ENCODE results near the gene TMEM273.

The TMEM273 gene, protein sequence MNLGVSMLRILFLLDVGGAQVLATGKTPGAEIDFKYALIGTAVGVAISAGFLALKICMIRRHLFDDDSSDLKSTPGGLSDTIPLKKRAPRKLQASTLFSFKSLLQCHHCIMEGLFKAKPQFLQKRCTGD

DNA sequence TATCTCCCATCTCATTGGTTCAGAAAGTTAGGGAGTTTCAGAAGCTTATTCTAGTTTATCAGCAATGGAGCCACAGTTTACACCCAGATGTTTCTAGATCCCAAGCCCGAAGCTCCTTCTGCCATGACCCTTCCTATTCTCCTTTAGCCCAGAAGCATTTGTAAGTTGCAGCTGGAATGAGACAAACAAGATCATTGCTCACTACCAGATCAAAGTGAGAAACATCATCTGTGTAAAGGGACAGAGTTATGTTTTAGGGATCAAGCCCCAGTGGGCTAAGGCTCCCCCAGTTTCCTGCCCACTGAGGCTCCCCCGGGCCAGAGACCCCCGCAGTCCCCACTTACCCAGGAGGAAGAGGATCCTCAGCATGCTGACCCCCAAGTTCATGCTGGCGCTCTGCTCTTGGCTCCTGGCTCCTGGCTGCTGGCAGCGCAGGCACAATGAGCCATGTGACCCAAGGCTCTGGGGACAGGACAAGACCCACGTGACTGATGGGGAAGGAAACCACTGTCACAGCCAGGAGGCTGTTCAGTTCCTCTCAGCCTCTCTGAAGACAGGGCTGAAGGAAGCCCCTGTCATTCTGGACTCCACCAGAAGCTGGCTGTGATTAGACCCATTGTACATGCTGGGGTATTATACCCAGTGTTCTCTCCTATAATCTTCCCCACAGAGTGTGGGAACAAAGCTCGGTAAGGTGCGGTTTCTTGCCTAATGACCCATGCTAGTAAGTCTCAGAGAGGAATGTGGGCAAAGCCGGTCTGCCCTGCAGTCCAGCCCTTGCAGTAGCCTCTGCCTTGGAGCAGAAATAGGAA is at the start of gene TMEM273:
TSS of gene TMEM273 (minus strand) at position 442 of the 812 bp plus-strand sequence. CDS start at position 387, 55 bp downstream.
- peak; percentile 75 for DNase-seq

DNA sequence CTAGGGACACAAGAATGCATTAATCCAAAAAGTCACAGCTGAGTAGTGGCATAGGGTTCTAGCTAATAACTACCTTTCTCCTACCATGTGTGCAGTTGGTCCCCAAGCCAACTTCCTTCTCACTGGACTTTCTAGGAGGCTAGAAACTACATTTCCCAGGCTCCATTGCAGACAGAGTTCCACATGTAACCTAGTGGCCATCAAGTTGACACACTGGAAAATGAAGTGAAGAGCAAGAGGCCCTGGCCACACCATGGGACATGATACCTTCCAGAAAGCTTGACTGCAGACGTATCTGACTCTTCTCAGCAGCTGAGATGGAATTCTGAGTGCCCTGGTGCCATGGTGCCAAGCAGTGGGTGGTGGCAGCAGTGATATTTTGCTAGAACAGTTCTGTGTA is 49.8 kb upstream of the TMEM273 start:
- no peak for DNase-seq

DNA sequence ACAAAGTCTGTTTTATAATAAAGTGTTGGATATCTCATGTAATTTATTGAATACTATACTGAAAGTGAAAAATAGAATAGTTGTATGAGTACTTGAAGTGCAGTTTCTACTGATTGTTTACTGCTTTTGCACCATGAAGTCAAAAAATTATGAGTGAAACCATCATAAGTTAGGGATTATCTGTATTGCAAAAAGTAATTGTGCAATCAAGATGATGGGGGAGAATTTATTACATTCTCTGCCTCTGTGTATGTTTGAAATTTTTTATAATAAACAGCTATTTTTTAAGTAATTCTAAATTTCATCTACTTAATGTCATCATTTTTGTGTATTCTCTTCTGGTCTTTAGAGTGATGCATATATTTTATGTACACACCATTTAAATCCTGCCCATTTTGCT is 47.2 kb upstream of the TMEM273 start:
- no peak for DNase-seq

DNA sequence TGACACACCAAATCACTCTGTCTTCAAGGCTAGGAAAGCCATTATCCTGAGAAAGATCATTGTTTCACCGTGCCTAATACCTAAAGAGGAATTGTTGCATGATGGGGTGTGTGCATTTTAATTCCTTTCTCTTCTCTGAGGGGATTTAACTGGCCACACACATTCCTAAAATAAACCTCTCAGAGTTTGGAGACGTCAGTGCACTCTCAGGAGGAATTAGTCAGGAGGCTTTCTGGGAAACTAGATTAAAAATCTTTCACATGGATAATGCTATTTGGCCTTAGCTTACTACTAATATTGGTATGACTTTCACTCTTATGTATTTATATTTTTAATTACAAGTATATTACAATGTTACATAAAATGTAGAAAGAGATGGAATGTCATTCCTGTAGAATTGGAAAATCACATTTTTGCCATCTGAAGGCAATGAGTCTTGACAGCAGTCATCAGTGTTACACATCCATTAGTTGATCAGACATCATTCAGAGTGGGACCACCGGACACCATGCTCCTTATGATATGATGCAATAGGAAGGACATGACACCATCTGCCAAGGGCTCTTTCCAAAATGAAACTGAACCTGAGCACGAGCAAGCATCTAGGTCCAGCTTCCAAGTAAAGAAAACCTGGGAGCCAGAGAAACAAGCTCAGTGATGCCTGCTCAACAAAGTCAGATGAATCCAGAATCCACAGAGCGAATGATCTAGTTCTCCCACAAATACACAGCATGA is 43.1 kb upstream of the TMEM273 start:
- DNase-seq, result no peak

DNA sequence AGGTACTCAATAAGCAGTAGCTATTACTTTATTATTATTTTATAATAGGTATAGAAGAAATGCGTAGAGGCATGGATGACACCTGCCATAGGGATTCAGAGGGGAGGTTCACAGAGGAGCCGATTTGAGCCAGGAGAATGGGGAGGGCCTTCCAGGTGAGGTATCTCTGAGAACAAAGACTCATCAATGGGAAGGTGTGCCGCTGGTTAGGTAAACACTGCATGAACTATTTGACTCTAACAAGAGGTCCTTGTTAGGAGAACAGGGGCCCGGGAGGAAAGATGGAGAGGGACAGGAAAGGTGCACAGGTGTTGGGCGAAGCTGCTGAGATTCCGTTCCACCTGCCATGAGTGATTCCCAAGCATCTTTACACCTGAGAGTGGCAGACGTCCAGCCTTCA is 41.8 kb upstream of the TMEM273 start:
- no peak for DNase-seq

DNA sequence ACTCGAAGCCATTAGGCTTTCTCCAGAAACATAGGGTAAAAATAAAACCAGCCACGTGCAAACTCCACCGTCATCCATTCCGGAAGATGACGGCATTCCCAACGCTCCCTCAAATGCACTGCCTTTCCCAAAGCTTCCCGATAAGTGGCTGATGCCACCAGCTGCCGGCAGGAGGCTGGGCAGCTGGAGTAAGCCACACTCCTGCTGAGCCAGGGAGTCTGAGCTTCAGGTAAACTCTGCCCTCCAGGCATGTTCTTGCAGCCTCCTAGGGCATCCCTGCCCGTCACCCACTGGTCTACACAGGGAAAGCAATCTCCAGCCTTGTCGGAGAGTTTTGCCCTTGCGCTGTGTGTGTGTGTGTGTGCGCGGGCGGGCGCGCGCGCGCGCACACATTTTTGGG is 40.5 kb upstream of the TMEM273 start:
- DNase-seq, result no peak

DNA sequence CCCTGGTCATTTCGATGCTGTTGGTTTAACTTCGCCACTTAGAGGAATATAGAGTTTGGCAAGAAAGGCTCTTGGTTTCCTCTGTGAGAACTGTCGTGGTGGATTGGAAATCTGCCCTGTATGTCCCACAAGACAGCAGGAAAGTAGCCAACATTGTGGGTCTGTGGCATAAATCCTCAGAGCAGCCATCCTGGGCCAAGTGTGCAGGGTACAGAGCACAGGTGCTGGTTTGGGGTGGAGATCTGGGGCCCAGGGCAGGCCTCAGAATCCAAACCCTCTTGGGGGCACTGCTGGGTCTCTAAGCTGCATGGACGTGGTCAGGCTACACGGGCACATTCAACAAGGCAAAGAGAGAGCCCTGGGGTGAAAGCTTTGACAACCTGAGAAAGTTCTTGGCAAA is 39.2 kb upstream of the TMEM273 start:
- DNase-seq, result no peak

DNA sequence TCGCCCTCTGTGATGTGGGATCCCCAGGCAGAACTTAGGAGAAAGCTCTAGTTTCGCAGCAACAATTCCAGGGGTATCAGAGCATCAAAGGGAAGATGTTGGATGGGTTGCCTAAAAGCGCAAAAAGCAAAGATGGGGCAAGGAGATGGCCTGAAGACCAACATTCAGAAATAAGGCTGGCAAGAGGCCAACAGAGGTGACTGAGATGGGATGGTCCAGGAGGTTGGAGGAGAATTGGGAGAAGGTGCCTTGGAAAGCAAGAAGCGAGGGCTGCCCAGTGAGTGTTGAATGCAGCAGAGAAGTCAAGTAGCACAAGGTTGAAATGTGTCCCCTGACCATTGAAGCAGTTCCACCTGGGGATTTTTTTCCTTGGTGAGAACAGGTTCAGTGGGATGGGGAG is 38.4 kb upstream of the TMEM273 start:
- DNase-seq, result no peak

DNA sequence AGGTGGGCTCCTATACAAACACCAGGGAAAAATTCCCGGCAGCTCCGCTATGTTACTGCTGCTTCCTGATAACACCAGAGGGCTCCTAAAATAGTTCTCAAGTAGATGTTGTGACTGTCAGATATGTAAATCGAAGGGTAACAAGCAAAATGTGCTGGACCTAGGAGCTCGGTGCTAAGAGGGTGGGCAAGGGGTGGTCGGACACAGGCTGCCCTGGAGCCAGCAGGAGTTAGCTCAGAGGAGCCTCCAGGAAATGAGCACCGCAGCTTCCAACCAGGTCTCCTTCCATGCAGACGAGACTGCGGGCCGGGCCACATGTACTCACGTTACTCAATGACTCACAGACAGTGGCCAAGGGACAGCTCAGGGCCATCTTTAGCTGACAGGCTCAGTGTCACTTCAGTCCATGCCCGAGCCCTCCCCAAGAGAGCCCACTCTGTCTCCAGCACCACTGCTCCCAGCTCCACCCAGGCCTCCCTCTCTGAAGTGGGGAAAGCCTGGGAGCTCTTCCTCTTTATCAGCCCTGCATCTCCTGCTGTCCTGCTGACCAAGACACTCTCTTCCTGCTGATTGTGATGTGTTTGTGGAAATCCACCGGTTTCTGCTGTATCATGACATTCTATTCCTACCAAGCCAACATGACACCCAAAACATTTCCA is 37.2 kb upstream of the TMEM273 start:
- DNase-seq, result no peak

DNA sequence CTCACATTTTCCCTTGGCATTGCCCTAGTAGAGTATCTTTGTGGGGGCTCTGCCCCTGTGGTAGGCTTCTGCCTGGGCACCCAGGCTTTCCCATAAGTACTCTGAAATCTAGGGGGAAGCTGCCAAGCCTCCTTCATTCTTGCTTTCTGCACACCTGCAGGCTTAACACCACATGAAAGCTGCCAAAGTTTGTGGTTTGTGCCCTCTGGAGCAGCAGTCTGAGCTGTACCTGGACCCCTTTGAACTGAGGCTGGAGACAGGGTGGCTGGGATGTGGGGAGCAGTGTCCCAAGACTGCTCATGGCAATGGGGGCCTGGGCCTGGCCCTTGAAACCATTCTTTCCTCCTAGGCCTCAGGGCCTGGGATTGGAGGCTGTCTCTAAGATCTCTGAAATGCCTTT is 35.0 kb upstream of the TMEM273 start:
- DNase-seq, result no peak

DNA sequence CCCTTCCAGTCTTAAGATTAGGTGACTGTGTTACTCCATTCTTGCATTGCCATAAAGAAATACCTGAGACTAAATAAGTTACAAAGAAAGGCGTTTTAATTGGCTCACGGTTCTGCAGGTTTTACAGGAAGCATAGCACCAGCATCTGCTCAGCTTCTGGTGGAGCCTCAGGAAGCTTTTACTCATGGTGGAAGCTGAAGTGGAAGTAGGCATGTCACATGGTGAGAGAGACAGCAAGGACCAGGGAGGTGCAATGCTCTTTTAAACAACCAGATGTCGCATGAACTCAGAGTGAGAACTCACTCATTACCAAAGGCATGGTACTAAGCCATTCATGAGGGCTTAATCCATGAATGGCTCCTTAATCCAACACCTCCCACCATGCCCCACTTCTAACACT is 34.0 kb upstream of the TMEM273 start:
- no peak for DNase-seq

DNA sequence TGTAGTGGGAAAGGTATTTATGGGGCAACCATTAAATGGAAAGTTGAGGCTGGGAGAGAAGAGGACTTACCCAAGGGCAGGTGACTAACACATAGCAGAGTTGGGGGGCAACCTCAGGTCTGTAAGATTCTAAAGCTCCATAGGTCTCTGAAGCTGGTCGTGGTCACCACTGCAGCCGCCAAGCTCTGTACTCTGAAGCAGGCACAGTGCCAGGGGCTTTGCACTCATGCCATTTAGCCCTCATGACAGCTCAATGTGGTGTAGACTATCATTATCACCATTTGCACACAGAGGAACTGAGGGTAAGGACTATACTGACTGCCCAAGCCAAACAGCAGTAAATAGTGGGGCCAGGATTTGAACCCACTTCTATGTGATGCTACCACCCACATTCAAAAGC is 32.5 kb upstream of the TMEM273 start:
- DNase-seq, result no peak

DNA sequence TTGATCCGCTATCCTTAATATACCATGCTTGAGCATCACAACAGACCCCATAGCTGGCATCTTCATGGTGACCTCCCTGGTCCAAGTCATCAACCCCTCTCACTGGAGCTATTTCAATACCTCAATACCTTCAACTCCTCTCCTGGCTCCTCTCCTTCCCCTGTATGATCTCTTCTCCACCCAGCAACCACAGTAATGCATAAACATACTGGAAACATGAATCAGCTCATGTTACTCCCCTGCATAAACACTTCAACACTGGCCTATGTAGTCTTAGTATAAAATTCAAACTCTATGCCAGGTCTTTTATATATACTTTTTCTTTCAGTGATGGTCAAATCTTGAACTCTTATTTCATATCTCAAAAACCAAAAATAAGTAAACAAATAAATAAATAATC is 31.8 kb upstream of the TMEM273 start:
- DNase-seq, result no peak

DNA sequence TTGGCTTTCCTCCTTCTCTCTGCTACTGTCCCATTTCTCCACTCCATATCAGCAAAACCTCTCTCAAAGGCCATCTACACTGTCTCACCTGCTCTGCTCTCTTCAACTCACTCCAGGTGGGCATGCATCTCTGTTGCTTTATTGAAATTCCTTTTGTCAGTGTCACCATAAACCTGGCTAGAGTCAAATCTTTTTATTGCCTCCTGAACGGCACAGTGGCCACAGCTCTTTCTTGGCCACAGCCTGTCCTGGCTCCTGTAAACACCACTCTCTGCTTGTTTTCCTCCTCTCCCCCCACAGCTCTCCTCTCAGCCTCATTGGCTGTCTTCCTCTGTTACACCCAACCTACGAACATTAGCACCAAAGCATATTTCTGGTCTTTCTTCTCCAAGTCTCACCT is 31.1 kb upstream of the TMEM273 start:
- DNase-seq, result no peak

DNA sequence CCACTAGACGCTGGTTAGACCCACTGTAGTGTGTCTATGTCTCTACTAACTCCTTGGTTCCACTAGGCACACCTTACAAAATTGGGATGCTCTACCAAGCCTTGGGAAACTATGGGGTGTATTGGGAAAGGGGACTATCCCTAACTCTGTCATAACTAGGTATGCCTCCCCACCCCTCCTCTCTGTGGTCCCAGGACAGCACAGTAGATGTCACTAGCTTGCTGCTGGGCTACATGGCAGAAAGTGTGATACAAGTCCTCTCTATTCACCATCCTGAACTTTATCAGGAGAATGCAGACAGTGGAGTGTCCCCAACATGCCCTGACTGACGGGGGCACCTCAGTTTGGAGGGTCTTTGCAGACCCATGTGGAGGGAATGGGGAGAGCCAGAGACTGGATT is 30.3 kb upstream of the TMEM273 start:
- DNase-seq, result no peak

DNA sequence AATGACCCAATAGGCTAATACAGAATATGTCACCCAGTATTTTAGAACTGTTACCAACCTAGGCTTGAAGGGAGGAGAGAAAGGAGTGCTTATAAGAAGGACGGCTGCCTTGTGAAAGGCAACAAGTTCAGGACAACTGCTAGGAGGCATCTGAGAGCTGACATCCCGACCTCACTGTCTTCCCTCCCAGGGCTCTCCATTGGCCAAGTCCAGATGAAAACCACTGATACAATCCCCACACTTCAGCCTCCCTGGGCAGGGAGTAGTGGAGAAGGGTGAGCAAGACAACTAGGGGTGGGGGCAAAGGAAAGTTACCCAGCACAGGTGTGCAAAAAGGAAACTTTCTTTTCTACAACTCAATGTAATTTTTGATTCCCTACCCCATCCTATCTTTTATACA is 29.5 kb upstream of the TMEM273 start:
- no peak for DNase-seq

DNA sequence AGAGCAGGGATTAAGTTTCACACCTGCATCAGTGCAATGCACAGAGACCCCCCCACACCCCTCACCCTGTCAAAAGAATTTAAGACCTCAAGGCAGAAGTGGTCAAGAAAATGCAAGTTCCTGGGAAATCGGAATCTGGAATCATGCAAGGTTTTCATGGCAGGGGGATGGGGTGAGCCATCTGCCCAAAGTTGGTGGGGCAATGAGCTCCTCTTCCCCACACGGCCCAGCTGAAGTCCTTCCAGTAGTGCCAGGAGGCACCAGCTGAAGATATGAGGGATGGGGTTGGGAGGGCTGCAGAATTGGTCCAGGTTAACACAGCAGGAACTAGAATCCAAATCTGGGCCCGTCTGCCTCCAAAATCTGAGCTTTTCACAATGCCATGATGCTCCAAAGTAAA is 25.0 kb upstream of the TMEM273 start:
- DNase-seq, result no peak

DNA sequence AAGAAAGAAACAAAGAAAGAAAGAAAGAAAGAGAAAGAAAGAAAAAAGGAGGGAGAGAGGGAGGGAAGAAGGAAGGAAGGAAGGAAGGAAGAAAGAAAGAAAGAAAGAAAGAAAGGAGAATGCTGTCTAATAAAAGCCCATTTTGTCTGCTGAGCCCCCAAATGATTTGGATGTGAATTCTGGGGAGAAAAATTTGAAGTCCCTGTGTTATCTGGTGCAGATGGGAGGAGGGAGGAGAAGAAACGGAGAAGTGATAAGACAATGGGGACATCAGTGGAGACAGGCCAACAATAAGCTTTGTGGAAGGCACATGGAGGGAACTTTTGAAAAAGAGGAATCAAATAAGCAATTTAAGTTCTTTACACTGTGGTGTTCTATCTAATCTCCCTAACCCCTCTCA is 24.6 kb upstream of the TMEM273 start:
- DNase-seq, result no peak

DNA sequence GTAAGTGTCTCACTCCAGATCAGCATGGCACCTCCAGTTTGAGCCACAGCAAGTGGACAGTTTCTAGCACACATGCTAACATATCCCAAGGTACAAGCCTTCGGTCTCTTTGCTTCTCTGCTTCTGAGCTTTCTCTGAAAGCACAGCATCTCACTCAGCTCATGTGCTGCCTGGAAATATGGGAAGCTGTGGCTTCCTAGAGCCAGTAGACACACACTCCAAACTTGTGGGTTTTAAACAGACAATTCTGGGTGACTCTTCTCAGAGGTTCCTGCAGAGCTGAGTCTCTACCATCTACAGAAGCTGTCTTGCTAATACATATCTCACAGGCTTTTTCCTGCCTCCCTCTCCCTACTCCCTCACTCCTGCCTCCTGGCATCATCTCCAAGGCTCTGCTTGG is 23.9 kb upstream of the TMEM273 start:
- no peak for DNase-seq

DNA sequence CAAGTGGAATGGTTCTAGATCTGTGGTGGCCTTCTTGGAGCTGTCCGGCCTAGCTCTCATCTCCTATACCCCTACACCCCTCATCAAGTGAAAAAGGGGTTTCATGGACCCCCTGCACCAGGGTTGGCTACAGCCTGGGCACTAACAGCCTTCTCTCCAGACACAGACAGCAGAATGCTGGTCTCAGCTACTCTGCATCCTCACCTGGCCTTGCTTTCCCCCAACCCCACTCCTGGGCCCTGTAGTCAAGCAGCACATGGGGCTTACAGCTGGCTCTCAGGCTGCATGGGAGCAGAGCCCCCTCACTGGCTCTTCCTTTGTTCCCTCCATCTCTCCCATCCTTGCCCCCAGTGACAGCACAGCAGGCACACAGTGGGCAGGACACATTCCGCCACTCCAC is 20.8 kb upstream of the TMEM273 start:
- DNase-seq, result no peak

DNA sequence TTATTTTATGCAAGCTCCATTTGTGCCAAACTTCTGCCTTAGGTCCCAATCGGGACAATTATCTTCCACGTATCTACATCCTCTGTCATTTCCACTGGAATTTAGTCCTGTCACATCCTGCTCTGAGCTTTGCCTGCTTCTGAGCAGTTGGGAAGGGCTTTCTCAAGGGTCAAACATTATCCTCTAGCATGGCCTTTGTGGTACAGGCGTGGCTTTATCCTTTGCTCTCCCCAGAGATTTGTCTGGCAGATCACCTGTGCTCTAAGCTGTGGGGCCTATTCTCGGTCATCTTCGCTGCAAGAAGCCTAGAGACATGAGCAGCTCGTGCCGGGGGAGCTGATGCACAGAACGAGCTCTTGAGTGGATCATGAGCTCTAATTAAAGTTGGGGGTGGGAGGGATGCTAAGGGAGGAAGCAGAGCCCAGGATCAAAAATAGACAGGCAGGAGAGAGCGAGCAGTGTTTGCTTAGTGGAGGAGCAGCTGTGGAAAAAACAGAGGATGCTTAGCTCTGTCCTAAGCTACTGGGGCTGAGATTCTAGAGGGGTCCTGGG is 19.8 kb upstream of the TMEM273 start:
- no peak for DNase-seq

DNA sequence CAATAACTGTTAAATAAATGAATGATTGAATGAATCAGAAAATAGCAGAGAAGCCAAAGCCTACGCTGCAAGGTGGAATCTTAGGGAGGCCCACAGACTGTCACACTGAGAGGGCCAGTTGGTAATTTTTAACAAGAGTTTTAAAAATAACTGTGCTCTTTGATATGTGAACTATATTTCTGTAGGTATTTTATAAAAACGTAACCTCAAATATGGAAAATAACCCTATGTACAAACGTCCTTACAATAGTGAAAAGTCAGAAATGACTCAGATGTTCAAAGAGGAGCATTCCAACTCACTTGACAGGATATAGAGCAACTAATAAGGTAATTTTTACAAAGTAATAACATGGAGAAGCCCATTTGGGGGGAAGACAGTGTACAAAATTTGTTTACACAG is 18.9 kb upstream of the TMEM273 start:
- DNase-seq, result no peak

DNA sequence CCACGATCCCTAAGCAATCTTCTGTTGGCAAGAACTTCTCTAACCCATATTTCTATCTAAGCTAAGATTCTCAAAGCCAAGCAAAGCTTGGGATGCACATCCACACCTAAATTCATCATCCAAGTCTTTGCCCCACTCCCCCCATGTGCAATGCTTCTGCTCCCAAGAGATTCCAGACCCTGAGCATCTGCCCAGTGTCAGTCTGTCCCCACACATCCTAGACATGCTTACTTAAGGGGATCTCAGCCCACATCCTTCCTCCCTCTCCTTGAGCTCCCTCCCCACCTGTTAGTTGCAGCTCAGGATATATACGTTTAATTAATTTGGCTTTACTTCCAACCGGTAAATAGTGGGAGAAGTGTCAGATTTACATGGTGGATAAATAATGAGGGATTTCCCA is 17.0 kb upstream of the TMEM273 start:
- no peak for DNase-seq

DNA sequence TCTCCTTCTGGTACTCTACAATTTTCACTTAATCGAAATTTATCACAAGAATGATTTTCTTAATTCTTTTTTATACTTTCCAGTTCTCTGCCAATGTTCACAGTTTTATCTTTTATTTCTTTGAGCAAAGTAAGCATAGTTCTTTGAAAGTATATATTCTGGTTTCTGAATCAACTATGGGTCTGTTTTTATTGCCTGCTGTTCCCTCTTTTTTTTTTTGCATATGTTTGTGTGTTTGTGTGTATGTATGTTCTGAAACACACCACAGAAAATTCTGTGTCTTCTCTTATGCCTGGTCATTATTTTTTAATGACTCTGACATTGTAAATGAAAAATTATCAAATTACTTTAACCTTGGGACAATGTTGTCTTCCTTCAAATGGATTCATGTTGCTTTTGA is 15.9 kb upstream of the TMEM273 start:
- DNase-seq, result no peak

Data from CD4-positive, alpha-beta T cell treated with Interleukin-15 for 1 hour (primary cell).